GM03348 (cell line): ENCODE measurements around the gene OPN3.
A peak's percentile ranks its signal among the peaks of the same experiment; 100 is the strongest.

Source experiments
- DNase-seq: peaks from one replicate; pipeline ENCODE4 v3.0.0; 2012; ENCODE audit warnings: low spot score

OPN3 gene

GRCh38 chr1:241615043-241615974, 24.9 kb downstream of the OPN3 start:
- DNase-seq = no peak

- DNase-seq = no peak
Measured at GRCh38 chr1:241614572-241614971, 25.6 kb downstream of the OPN3 start.

GRCh38 chr1:241614144-241614543, 26.0 kb downstream of the OPN3 start:
- no peak for DNase-seq

GRCh38 chr1:241612533-241613477, 27.4 kb downstream of the OPN3 start:
- DNase-seq = peak; percentile 60

GRCh38 chr1:241611736-241612135, 28.4 kb downstream of the OPN3 start:
- no peak for DNase-seq

GRCh38 chr1:241611063-241611462, 29.1 kb downstream of the OPN3 start:
- peak; percentile 54 for DNase-seq

- DNase-seq = no peak
Measured at GRCh38 chr1:241610056-241610815, 29.9 kb downstream of the OPN3 start.

GRCh38 chr1:241608379-241609033, 31.7 kb downstream of the OPN3 start:
- DNase-seq = peak; percentile 12

- no peak for DNase-seq
Measured at GRCh38 chr1:241607497-241607896, 32.7 kb downstream of the OPN3 start.

GRCh38 chr1:241606544-241606943, 33.6 kb downstream of the OPN3 start:
- DNase-seq = no peak

- no peak for DNase-seq
Measured at GRCh38 chr1:241605146-241605805, 34.9 kb downstream of the OPN3 start.

- no peak for DNase-seq
Measured at GRCh38 chr1:241603731-241604245, 36.4 kb downstream of the OPN3 start.

- peak; percentile 54 for DNase-seq
Measured at GRCh38 chr1:241600496-241600901, 39.7 kb downstream of the OPN3 start.

GRCh38 chr1:241598249-241598648, 41.9 kb downstream of the OPN3 start:
- no peak for DNase-seq

- DNase-seq = no peak
Measured at GRCh38 chr1:241596633-241597032, 43.5 kb downstream of the OPN3 start.

- no peak for DNase-seq
Measured at GRCh38 chr1:241593186-241593585, 47.0 kb downstream of the OPN3 start.

- peak; percentile 13 for DNase-seq
Measured at GRCh38 chr1:241592273-241592958, 47.8 kb downstream of the OPN3 start.

GRCh38 chr1:241591736-241592135, 48.4 kb downstream of the OPN3 start:
- no peak for DNase-seq

- DNase-seq = no peak
Measured at GRCh38 chr1:241591317-241591716, 48.9 kb downstream of the OPN3 start.

- DNase-seq = no peak
Measured at GRCh38 chr1:241590719-241591118, 49.5 kb downstream of the OPN3 start.
